GM13976 (cell line): Measurements from ENCODE around the gene PARK7.

Experiments
- DNase-seq: peaks from one replicate; pipeline ENCODE4 v3.0.0; 2012; ENCODE audit warnings: low spot score
- in situ Hi-C: fragments of 300-500 bp; cut with MboI; formaldehyde crosslinking; loops from one replicate; pipeline ENCODE4 v1.12.0; 2022; ENCODE audit warnings: low sequenced_read_pairs, mixed read lengths, inconsistent platforms; ENCODE audit not compliant: unreplicated experiment
- TF ChIP-seq, protein P1 (sequence below): IDR thresholded peaks from 2 replicates; pipeline ENCODE4 v1.5.1; 2012; ENCODE audit warnings: borderline replicate concordance, mild to moderate bottlenecking; ENCODE audit not compliant: insufficient read depth; ENCODE audit errors: extremely low read depth, missing control alignments, control extremely low read depth

PARK7 gene

DNA sequence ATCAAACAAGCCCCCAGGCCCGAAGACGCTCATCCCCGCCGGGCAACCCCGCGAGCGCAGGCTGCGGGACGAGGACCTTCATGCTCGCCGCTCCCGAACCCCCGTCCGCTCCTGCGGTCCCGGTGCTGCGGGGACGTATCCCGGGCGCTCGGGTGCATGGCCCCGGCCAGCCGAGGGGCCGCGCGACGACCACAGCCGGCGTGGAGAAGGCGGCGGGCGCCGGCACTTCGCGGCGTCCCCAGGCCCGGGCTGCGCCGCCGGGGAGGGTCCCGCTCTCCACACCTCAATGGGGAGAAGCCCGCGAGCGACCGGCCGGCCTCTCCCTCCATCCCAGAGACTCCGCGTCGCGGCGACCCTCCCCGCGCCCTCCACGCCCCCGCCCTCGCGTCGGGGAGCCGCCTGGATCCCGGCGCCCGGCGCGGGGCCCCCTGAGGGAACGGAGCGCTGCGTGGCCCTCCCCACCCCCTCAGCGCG, 64.2 kb downstream of the PARK7 start:
- TF ChIP-seq, protein P1, sequence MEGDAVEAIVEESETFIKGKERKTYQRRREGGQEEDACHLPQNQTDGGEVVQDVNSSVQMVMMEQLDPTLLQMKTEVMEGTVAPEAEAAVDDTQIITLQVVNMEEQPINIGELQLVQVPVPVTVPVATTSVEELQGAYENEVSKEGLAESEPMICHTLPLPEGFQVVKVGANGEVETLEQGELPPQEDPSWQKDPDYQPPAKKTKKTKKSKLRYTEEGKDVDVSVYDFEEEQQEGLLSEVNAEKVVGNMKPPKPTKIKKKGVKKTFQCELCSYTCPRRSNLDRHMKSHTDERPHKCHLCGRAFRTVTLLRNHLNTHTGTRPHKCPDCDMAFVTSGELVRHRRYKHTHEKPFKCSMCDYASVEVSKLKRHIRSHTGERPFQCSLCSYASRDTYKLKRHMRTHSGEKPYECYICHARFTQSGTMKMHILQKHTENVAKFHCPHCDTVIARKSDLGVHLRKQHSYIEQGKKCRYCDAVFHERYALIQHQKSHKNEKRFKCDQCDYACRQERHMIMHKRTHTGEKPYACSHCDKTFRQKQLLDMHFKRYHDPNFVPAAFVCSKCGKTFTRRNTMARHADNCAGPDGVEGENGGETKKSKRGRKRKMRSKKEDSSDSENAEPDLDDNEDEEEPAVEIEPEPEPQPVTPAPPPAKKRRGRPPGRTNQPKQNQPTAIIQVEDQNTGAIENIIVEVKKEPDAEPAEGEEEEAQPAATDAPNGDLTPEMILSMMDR = no peak
- in situ Hi-C loops = no loop called here
- DNase-seq = no peak

DNA sequence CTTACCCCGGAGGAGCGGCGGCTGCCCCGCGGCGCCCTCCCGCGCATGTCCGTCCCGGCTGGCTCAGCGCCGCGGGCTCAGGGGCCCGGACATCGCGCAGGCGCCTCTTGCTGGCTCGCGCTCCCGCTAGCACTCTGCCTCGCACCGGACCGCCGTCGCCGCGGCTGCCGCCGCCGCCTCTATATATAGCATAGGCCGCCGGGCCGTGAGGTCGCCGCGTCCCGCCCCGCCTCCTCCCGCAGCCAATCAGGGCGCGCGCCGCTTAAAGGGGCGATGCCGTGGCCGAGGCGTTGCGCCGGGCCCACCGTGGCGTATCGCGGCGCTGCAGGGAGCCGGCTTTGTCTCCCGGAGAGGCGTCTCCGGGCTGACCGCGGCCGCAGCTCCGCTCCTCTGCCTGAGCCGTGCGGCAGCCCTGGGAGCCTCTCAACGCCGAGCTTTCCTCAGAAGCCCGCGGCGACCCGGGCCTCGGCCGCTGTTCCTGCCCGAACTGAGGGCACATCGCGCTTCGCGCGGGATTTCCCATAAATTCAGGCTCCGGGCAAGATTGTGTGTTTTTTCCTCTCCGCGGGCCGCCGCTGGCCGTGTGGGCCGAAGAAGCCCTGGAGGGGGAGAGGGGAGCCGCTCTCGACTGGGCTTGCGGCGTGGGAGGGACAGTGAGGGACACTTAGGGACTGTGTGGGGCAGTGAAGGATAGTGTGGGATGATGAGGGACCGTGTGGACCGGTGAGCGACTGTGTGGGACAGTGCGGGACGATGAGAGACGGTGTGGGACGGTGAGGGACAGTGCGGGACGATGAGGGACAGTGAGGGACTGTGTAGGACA, 64.9 kb downstream of the PARK7 start, which contains the start of gene ERRFI1:
Gene ERRFI1, minus strand, starts transcription at position 157 of the 823 bp plus-strand sequence. CDS start 10,690 bp downstream, outside the sequence.
- peak; percentile 96 for DNase-seq
- TF ChIP-seq, protein P1 = no peak
- in situ Hi-C loops = no loop called here

GRCh38 chr1:8026976-8027747, 65.7 kb downstream of the PARK7 start:
- DNase-seq = no peak
- TF ChIP-seq, protein P1 = no peak

GRCh38 chr1:8027748-8028570, 66.4 kb downstream of the PARK7 start:
- no peak for DNase-seq
- TF ChIP-seq, protein P1 = no peak
- in situ Hi-C loops = no loop called here

More at GRCh38 chr1:8026976-8027747, 65.7 kb downstream of the PARK7 start:
- in situ Hi-C loops = no loop called here

GRCh38 chr1:8028571-8028910, 67.0 kb downstream of the PARK7 start:
- in situ Hi-C loops = no loop called here
- TF ChIP-seq, protein P1 = no peak
- no peak for DNase-seq
